Measurements from ENCODE around the gene PDE4B. TPM values are rescaled to one million over a fixed set of nuclear protein-coding genes. Genes with fewer than 3 reads are reported as not detected.

The PDE4B gene
- total and polyA plus RNA-seq, 9 of the 15 experiments (the other 6 are each of a cell fraction or from before 2014, with no cell fraction given), result 0.09 TPM; not detected in 8

- Histone ChIP-seq H3K9ac (ENCODE audit: insufficient read depth in 1 of 2, low read depth in 2 of 2, low read length in 2 of 2) (no peak overlapping the region), H3K27me3 (ENCODE audit: control insufficient read depth in 2 of 2, insufficient read depth in 2 of 2, low read length in 2 of 2) (no peaks in the 10 kb centered on the region), H3K9me1 (ENCODE audit: control insufficient read depth, insufficient read depth, low read length) (no peaks in the 10 kb centered on the region), H3K4me1 (replicated peaks in 1 of 2; ENCODE audit: control insufficient read depth in 2 of 2, insufficient read depth in 2 of 2, low read length in 2 of 2) (no peaks in the 10 kb centered on the region), H3K27ac (ENCODE audit: extremely low read depth, low read depth, low read length) (no peak overlapping the region), H3K9me3 (replicated peaks; ENCODE audit: control insufficient read depth, insufficient read depth, low read depth, low read length) (no peaks in the 10 kb centered on the region), H3K4me2 (ENCODE audit: insufficient read depth, low read length) (no peak overlapping the region), H3K4me3 (no peak overlapping the region), H4K20me1 (replicated peaks; ENCODE audit: control insufficient read depth, insufficient read depth, low read length) (no peaks in the 10 kb centered on the region), H3K36me3 (ENCODE audit: control insufficient read depth, insufficient read depth, low read length) (no peaks in the 10 kb centered on the region), H3K79me2 (ENCODE audit: control insufficient read depth, insufficient read depth, low read length) (no peaks in the 10 kb centered on the region), H2AFZ (ENCODE audit: low read depth, low read length) (no peak overlapping the region)
- 0% methylated on average over 7 of the region's 7 CpGs for WGBS (ENCODE audit: insufficient coverage, low coverage, missing lambda C conversion rate)
- POLR2A ChIA-PET, result no interaction called here
- no TSS peak for BruUV-seq (replicated peaks)
- FAIRE-seq (no peak), DNase-seq (ENCODE audit: extremely low read depth in 1 of 4, low spot score in 3 of 4) (no peak), ATAC-seq (no peak)
- in situ Hi-C loops (cut with MboI) (no loop called here), intact Hi-C loops (cut with micrococcal nuclease) (no loop called here)
- CTCF ChIA-PET (ENCODE audit: low intra/inter-chr PET ratio), result no interaction called here
- TF ChIP-seq CBX8 (IDR thresholded peaks at IDR 0.05; ENCODE audit: borderline replicate concordance, extremely low read depth, low read depth, low read length, poor library complexity, severe bottlenecking) (no peak), PRDM10 (IDR thresholded peaks at IDR 0.05; ENCODE audit: partially characterized antibody) (no peak), JUN (IDR thresholded peaks at IDR 0.05; ENCODE audit: borderline replicate concordance, low read depth, low read length) (no peak), JUN (CRISPR knock-in tag; IDR thresholded peaks at IDR 0.05; ENCODE audit: borderline replicate concordance) (no peak), EP400 (IDR thresholded peaks at IDR 0.05) (no peak), HIVEP1 (CRISPR knock-in tag; IDR thresholded peaks at IDR 0.05) (no peak), MBD1 (CRISPR knock-in tag; IDR thresholded peaks at IDR 0.05) (no peak), ZZZ3 (IDR thresholded peaks at IDR 0.05) (no peak), ARID3A (IDR thresholded peaks at IDR 0.05; ENCODE audit: borderline replicate concordance, low read depth, low read length) (no peak), HMBOX1 (IDR thresholded peaks at IDR 0.05) (no peak), PHF20 (IDR thresholded peaks at IDR 0.05; ENCODE audit: partially characterized antibody) (no peak), MECOM (CRISPR knock-in tag; IDR thresholded peaks at IDR 0.05) (no peak), BRF2 (IDR thresholded peaks at IDR 0.05; ENCODE audit: borderline replicate concordance, insufficient read depth, insufficient read length) (no peak)
These were observed 48.0 kb downstream of the PDE4B start for GRCh38 chr1:65840683-65841082.
